Measurements from ENCODE around the gene BAK1.

DNA sequence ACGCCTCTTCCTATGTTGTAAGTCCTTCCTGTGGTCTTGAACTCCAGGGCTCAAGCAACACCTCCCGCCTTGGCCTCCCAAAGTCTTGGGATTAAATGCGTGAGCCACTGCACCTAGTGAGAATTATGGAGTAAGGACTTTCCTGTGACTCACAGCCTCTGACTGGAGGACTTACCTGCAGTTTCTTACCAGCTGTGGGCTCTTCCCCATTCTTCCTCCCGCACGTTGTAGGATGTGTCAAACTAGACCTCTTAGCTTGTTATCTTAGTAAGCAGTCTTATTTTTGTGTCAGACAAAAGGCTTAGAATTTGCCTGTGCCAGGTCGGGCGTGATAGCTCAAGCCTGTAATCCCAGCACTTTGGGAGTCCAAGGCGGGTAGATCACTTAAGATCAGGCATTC lies 30.9 kb downstream of the BAK1 start:
- TF ChIP-seq RAD21 (IDR thresholded peaks at IDR 0.05; ENCODE audit: low read depth) (no peak), POLR2AphosphoS5 (IDR thresholded peaks at IDR 0.05; ENCODE audit: low read depth, low read length) (no peak), POLR2A (IDR thresholded peaks at IDR 0.05; ENCODE audit: borderline replicate concordance, extremely low read depth, insufficient read depth, insufficient read length) (no peak), EZH2phosphoT487 (IDR thresholded peaks at IDR 0.05; ENCODE audit: borderline replicate concordance) (no peak), JUND (IDR thresholded peaks at IDR 0.05) (no peak), SIN3A (IDR thresholded peaks at IDR 0.05; ENCODE audit: low read depth) (no peak), YY1 (IDR thresholded peaks at IDR 0.05; ENCODE audit: extremely low read depth, insufficient replicate concordance, low read depth, low read length) (no peak), TCF7L2 (IDR thresholded peaks at IDR 0.05; ENCODE audit: borderline replicate concordance, extremely low read depth, insufficient read depth, insufficient read length) (no peak), CEBPB (IDR thresholded peaks at IDR 0.05; ENCODE audit: low read depth) (no peak), EGR1 (IDR thresholded peaks at IDR 0.05; ENCODE audit: low read depth) (no peak)
- TF ChIP-seq, protein P1, sequence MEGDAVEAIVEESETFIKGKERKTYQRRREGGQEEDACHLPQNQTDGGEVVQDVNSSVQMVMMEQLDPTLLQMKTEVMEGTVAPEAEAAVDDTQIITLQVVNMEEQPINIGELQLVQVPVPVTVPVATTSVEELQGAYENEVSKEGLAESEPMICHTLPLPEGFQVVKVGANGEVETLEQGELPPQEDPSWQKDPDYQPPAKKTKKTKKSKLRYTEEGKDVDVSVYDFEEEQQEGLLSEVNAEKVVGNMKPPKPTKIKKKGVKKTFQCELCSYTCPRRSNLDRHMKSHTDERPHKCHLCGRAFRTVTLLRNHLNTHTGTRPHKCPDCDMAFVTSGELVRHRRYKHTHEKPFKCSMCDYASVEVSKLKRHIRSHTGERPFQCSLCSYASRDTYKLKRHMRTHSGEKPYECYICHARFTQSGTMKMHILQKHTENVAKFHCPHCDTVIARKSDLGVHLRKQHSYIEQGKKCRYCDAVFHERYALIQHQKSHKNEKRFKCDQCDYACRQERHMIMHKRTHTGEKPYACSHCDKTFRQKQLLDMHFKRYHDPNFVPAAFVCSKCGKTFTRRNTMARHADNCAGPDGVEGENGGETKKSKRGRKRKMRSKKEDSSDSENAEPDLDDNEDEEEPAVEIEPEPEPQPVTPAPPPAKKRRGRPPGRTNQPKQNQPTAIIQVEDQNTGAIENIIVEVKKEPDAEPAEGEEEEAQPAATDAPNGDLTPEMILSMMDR (IDR thresholded peaks at IDR 0.05 in 2 of 3, conservative IDR thresholded peaks at IDR 0.05 in 1 of 3; ENCODE audit: borderline replicate concordance in 1 of 3, insufficient read depth in 1 of 3, low read depth in 2 of 3, low read length in 2 of 3): no peak

All from HCT116 (cell line).